Pons (tissue), 1 donor: ENCODE data around the gene FAM8A1.
A peak's percentile ranks its signal among the peaks of the same experiment; 100 is the strongest.

Experiments
- DNase-seq: peaks from one replicate; pipeline ENCODE4 v3.0.0-alpha.2; 2016; ENCODE audit warnings: low spot score

Gene FAM8A1

DNA sequence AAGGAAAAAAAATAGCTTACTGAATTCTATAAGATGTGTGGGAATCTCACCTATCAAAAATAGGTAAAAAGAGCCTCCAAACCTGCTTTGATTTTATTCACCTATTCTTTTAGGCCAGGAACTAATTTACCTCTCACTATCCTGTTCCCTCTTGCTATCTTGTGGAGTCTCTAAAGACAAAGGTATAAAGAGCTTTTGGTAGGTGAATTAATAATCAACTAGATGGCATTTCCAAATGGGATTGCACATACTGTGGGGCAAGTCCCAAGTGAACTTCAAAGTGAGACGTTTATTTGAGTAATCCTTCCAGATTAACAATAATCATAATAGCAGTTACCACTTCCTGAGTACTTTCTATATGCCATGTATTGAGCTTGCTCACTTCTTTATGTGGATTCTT is 2.8 kb downstream of the FAM8A1 start:
- DNase-seq: no peak

DNA sequence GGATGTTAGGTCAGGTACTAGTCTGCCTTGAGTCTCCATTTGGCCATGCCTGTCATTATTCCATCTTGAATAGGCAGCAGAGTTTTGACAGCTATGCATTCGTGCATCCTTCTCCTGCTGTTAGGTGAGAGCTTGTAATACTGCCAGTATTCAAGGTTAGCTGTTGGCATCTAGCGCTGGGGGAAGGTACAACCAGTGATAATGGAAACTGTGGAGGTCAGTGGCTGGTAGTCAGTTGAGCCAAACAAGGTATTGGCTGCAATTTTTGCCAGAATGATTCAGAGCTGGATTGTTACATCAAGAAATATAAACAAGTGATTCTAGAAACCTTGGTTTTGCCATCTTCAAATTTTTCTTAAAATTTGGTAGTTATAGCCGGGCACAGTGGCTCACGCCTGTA is 6.5 kb downstream of the FAM8A1 start:
- DNase-seq: no peak

GRCh38 chr6:17610835-17611234 is 10.7 kb downstream of the FAM8A1 start:
- no peak for DNase-seq

- no peak for DNase-seq
These were observed 11.9 kb downstream of the FAM8A1 start for GRCh38 chr6:17612048-17612447.

- no peak for DNase-seq
These were observed 15.7 kb downstream of the FAM8A1 start for GRCh38 chr6:17615794-17616193.

DNA sequence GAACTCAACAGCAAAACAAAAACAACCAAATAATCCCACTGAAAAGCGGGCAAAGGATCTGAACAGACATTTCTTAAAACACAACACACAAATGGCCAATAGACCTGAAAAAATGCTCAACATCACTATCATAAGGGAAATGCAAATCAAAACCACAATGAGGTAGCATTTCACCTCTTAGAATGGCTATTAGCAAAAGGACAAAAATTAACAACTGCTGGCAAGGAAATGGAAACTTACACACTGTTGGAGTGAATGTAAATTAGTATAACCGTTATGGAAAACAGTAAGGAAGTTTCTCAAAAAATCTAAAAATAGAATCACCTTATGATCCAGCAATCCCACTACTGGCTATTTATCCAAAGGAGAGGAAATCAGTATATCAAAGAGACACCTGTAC is 20.9 kb downstream of the FAM8A1 start:
- peak; percentile 15 for DNase-seq

DNA sequence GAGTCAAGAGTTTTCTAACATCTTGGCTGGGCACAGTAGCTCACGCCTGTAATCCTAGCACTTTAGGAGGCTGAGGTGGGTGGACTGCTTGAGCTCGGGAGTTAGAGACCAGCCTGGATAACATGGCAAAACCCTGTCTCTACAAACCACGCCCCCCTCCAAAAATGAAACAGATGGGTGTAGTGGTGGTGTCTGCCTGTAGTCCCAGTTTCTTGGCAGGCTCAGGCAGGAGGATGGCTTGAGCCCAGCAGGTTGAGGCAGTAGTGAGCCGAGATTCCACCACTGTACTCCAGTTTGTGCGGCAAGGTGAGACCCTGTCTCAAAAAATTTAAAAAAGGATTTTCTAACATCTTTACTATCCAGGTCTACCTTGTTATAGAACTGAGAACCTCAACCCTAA is 22.0 kb downstream of the FAM8A1 start:
- DNase-seq: no peak

GRCh38 chr6:17624396-17624795 is 24.3 kb downstream of the FAM8A1 start:
- DNase-seq: no peak

GRCh38 chr6:17628873-17629272 is 28.8 kb downstream of the FAM8A1 start:
- DNase-seq: peak; percentile 7

- DNase-seq: no peak
These were observed 29.9 kb downstream of the FAM8A1 start for GRCh38 chr6:17629824-17630510.

GRCh38 chr6:17630511-17631073 is 30.5 kb downstream of the FAM8A1 start:
- DNase-seq: no peak

GRCh38 chr6:17632934-17633333 is 32.8 kb downstream of the FAM8A1 start:
- DNase-seq: no peak

GRCh38 chr6:17633465-17634188 is 33.5 kb downstream of the FAM8A1 start:
- no peak for DNase-seq

- DNase-seq: no peak
These were observed 35.5 kb downstream of the FAM8A1 start for GRCh38 chr6:17635568-17635967.

DNA sequence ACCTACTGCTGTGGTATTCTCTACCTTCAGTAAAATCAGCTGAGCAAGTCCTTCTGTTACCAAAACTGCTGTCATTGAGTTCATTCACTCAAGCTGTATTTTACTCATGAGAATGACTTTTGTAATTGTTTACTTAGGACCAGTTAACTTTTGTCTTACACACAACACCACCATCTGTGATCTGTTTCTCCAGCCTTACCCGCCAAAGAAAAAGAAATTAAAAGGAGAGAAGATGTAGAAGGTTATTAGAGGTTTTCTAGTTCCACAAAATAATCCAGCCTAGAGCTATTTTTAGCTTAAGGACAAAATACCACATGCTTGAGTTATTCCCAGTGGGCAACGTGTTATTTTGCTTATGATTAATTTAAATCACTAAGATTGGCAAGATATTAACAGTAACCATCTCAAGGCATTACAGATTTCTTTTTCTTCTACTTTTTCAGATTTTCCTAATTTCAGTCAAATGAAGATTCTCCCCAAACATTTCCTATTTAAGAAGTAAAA is 38.2 kb downstream of the FAM8A1 start:
- no peak for DNase-seq

DNA sequence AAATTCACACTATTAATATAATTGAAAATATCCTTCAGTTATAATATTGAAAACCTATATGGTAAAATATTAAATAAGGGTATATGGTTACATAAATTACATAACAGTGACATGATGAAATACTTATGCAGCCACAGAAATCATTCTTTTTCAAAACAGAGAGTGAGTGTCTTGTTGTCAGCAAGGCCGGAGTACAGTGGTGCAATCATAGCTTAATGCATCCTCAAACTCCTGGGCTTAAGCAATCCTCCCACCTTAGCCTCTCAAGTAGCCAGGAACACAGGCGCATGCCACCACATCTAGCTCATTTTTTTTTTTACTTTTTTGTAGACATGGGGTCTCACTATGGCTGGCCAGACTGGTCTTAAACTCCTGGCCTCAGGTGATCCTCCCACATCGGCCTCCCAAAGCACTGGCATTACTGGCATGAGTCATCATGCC is 40.4 kb downstream of the FAM8A1 start:
- DNase-seq: no peak

- no peak for DNase-seq
These were observed 48.6 kb downstream of the FAM8A1 start for GRCh38 chr6:17648745-17649144.

DNA sequence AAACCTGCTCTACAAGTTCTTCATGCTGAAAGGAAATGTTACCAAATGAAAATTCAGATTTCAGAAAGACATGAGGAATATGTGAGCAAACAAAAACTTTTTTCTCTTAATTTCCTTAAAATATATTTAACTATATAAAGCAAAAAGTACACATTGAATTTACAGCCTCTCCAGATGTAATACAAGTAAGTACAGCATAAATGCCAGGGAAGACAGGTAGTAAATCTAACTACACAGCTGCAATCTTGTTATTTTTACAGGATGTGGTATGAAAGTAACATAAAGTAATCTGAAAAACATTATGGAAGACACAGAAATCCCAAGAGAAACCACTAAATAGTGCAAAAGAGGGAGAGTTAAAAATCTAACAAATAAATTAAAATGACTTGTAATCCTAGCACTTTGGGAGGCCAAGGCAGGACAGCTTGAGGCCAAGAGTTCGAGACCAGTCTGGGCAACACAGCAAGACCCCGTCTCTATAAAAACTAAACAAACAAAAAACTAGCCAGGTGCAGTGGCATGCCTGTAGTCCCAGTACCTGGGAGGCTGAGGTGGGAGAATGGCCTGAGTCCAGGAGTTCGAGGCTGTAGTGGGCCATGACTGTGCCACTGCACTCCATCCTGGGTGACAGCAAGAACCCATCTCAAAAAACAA is 50.7 kb downstream of the FAM8A1 start:
- DNase-seq: no peak

GRCh38 chr6:17653198-17653882 is 53.2 kb downstream of the FAM8A1 start:
- DNase-seq: no peak

DNA sequence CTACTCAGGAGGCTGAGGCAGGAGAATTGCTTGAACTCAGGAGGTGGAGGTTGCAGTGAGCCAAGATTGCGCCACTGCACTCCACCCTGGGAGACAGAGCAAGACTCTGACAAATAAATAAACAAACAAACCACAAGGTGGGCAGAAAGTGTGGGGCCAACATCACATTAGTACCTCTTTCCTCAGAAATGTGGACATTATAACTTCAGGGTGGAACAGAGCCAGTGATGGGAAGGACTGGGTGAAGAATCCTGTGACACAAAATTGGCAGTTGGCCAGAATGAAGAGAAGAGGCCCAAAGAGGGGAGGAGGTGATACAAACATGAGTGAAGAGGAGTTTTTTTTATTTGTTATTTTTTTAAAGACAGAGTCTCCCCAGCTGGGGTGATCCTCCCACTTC is 56.0 kb downstream of the FAM8A1 start:
- DNase-seq: no peak

DNA sequence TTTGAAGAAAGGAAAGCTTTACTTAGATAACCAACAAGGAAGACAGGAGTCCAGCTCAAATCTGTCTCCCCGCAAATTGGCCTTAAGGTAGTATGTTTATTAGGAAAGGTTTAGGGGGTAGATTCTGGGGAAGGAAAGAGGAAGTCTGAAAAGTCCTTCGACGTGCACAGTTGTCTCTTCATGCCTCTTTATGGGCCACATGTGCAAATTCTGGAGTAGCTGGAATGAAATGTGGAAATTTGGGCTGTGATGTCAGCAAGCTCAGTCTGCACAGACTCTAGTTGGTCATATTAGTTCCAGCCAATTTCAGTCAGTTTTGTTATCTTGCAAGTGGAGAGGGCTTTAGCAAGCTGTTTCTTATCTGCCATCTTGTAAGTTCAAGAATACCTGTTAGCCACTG is 56.5 kb downstream of the FAM8A1 start:
- DNase-seq: no peak
